MM.1S (cell line): ENCODE data around the gene TPI1.

Experiments
- CTCF ChIP-seq: fragments of 300-600 bp; sonication (generic); IDR thresholded peaks from 2 replicates; pipeline ENCODE4 v1.5.1; 2016; ENCODE audit warnings: antibody characterized with exemption, low read length, mixed read lengths
- EZH2 ChIP-seq: fragments of 300-600 bp; sonication (generic); optimal IDR thresholded peaks from 2 replicates; pipeline ENCODE3; 2017; ENCODE audit warnings: low read depth, mild to moderate bottlenecking, antibody characterized with exemption, low read length, mixed read lengths
- EZH2phosphoT487 ChIP-seq: fragments of 300-600 bp; sonication (generic); IDR thresholded peaks from 2 replicates; pipeline ENCODE4 v1.6.1; 2018; ENCODE audit warnings: antibody characterized with exemption, low read length

- TF ChIP-seq CTCF, result no peak
- TF ChIP-seq EZH2, result no peak
- TF ChIP-seq EZH2phosphoT487, result no peak
Measured at GRCh38 chr12:6909421-6910145, 42.3 kb downstream of the TPI1 start.
